ENCODE results near the gene NID1. TPM values are rescaled to one million over a fixed set of nuclear protein-coding genes. Genes with fewer than 3 reads are reported as not detected.

Gene NID1
- polyA plus RNA-seq, 1 donor from 2014 or later = 0.04 TPM

DNA sequence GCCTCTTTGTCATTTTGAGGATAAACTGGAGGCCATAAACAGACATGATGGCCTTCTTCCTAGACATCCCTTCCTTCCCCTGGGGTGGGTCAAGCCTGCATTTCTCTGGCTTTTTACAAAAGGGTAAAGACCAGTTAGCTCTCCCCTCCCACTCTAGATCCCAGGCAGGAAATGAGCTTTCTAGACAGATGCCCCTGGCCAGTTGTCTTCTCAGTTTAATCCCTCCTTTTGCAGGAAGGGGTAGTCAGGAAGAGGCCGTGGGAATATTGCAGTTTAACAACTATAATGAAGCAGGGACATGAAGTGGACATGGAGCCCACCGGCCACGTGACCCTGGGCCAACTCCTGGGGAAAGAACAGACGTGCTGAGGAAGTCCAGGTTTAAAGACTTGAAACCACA, 85.7 kb downstream of the NID1 start:
- Histone ChIP-seq H3K79me2 (replicated peaks; ENCODE audit: insufficient read depth, low read length) (no peaks in the 10 kb centered on the region), H2AFZ (ENCODE audit: low read depth, low read length) (no peak overlapping the region), H3K9ac (ENCODE audit: low read length) (no peak overlapping the region), H3K27ac (ENCODE audit: low read length) (no peak overlapping the region), H3K9me3 (ENCODE audit: low read length) (peaks cover 8% of the 10 kb centered on the region), H3F3A (ENCODE audit: insufficient read depth, low read length, poor library complexity, severe bottlenecking) (no peaks in the 10 kb centered on the region), H3K9me2 (ENCODE audit: insufficient read depth, low read length) (no peaks in the 10 kb centered on the region), H4K20me1 (ENCODE audit: insufficient read depth) (no peaks in the 10 kb centered on the region), H3K36me3 (ENCODE audit: insufficient read depth, low read length) (no peaks in the 10 kb centered on the region), H3K27me3 (ENCODE audit: insufficient read depth, low read depth, low read length) (no peaks in the 10 kb centered on the region), H3K4me3 (ENCODE audit: low read length) (no peak overlapping the region), H3K4me2 (ENCODE audit: low read length) (no peak overlapping the region)
- TF ChIP-seq MXI1 (conservative IDR thresholded peaks at IDR 0.05; ENCODE audit: poor library complexity, severe bottlenecking) = no peak
- no peak for TF ChIP-seq EP300 (conservative IDR thresholded peaks at IDR 0.05; ENCODE audit: poor library complexity, severe bottlenecking)
- TF ChIP-seq, protein P1, sequence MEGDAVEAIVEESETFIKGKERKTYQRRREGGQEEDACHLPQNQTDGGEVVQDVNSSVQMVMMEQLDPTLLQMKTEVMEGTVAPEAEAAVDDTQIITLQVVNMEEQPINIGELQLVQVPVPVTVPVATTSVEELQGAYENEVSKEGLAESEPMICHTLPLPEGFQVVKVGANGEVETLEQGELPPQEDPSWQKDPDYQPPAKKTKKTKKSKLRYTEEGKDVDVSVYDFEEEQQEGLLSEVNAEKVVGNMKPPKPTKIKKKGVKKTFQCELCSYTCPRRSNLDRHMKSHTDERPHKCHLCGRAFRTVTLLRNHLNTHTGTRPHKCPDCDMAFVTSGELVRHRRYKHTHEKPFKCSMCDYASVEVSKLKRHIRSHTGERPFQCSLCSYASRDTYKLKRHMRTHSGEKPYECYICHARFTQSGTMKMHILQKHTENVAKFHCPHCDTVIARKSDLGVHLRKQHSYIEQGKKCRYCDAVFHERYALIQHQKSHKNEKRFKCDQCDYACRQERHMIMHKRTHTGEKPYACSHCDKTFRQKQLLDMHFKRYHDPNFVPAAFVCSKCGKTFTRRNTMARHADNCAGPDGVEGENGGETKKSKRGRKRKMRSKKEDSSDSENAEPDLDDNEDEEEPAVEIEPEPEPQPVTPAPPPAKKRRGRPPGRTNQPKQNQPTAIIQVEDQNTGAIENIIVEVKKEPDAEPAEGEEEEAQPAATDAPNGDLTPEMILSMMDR (IDR thresholded peaks at IDR 0.05; ENCODE audit: poor library complexity, severe bottlenecking) = no peak
- TF ChIP-seq REST (IDR thresholded peaks at IDR 0.05; ENCODE audit: borderline replicate concordance) = no peak
- TF ChIP-seq EZH2 (IDR thresholded peaks at IDR 0.05; ENCODE audit: borderline replicate concordance, insufficient read depth, low read length, poor library complexity, severe bottlenecking) = no peak
- TF ChIP-seq TAF1 (IDR thresholded peaks at IDR 0.05; ENCODE audit: low read depth) = no peak
- TF ChIP-seq SMC3 (conservative IDR thresholded peaks at IDR 0.05; ENCODE audit: poor library complexity) = no peak
- no peak for TF ChIP-seq RAD21 (conservative IDR thresholded peaks at IDR 0.05)
- TF ChIP-seq POLR2AphosphoS5 (IDR thresholded peaks at IDR 0.05) = no peak

- Histone ChIP-seq H3K4me3 (ENCODE audit: low read length) (no peak overlapping the region), H3F3A (ENCODE audit: insufficient read depth, low read length, poor library complexity, severe bottlenecking) (no peaks in the 10 kb centered on the region), H3K9me2 (ENCODE audit: insufficient read depth, low read length) (no peaks in the 10 kb centered on the region), H3K27me3 (ENCODE audit: insufficient read depth, low read depth, low read length) (no peaks in the 10 kb centered on the region), H3K36me3 (ENCODE audit: insufficient read depth, low read length) (no peaks in the 10 kb centered on the region), H3K4me2 (ENCODE audit: low read length) (no peak overlapping the region), H3K9ac (ENCODE audit: low read length) (no peak overlapping the region), H3K27ac (ENCODE audit: low read length) (no peak overlapping the region), H4K20me1 (ENCODE audit: insufficient read depth) (no peaks in the 10 kb centered on the region), H3K79me2 (replicated peaks; ENCODE audit: insufficient read depth, low read length) (no peaks in the 10 kb centered on the region), H2AFZ (ENCODE audit: low read depth, low read length) (no peak overlapping the region), H3K9me3 (ENCODE audit: low read length) (peaks cover 8% of the 10 kb centered on the region)
- TF ChIP-seq EZH2 (IDR thresholded peaks at IDR 0.05; ENCODE audit: borderline replicate concordance, insufficient read depth, low read length, poor library complexity, severe bottlenecking) (no peak), TAF1 (IDR thresholded peaks at IDR 0.05; ENCODE audit: low read depth) (no peak)
Measured at GRCh38 chr1:235976490-235976889, 88.4 kb downstream of the NID1 start.

- Histone ChIP-seq H3K4me3 (ENCODE audit: low read length) (no peak overlapping the region), H3K27ac (ENCODE audit: low read length) (no peak overlapping the region), H3K9me2 (ENCODE audit: insufficient read depth, low read length) (no peaks in the 10 kb centered on the region), H3F3A (ENCODE audit: insufficient read depth, low read length, poor library complexity, severe bottlenecking) (no peaks in the 10 kb centered on the region), H2AFZ (ENCODE audit: low read depth, low read length) (no peak overlapping the region), H3K4me2 (ENCODE audit: low read length) (no peak overlapping the region), H3K36me3 (ENCODE audit: insufficient read depth, low read length) (no peaks in the 10 kb centered on the region), H3K27me3 (ENCODE audit: insufficient read depth, low read depth, low read length) (no peaks in the 10 kb centered on the region), H3K9ac (ENCODE audit: low read length) (no peak overlapping the region), H3K79me2 (replicated peaks; ENCODE audit: insufficient read depth, low read length) (no peaks in the 10 kb centered on the region), H3K9me3 (ENCODE audit: low read length) (peaks cover 8% of the 10 kb centered on the region), H4K20me1 (ENCODE audit: insufficient read depth) (no peaks in the 10 kb centered on the region)
- TF ChIP-seq EP300 (conservative IDR thresholded peaks at IDR 0.05; ENCODE audit: poor library complexity, severe bottlenecking) = no peak
- TF ChIP-seq REST (IDR thresholded peaks at IDR 0.05; ENCODE audit: borderline replicate concordance) = no peak
- no peak for TF ChIP-seq SMC3 (conservative IDR thresholded peaks at IDR 0.05; ENCODE audit: poor library complexity)
- TF ChIP-seq MXI1 (conservative IDR thresholded peaks at IDR 0.05; ENCODE audit: poor library complexity, severe bottlenecking) = no peak
- TF ChIP-seq TAF1 (IDR thresholded peaks at IDR 0.05; ENCODE audit: low read depth) = no peak
- TF ChIP-seq RAD21 (conservative IDR thresholded peaks at IDR 0.05) = no peak
- TF ChIP-seq EZH2 (IDR thresholded peaks at IDR 0.05; ENCODE audit: borderline replicate concordance, insufficient read depth, low read length, poor library complexity, severe bottlenecking) = no peak
- no peak for TF ChIP-seq POLR2AphosphoS5 (IDR thresholded peaks at IDR 0.05)
- TF ChIP-seq, protein P1 (IDR thresholded peaks at IDR 0.05; ENCODE audit: poor library complexity, severe bottlenecking) = no peak
Measured at GRCh38 chr1:235974616-235975015, 90.3 kb downstream of the NID1 start.
